Natural killer cell (primary cell): Measurements from ENCODE around the gene LDAH. TPM values are rescaled to one million over a fixed set of nuclear protein-coding genes. Genes with fewer than 3 reads are reported as not detected.

Experiments used
- ATAC-seq, 3 donors: fragments of 150-1000 bp in 2 of 3; fragments of 200-7000 bp in 1 of 3; cut with Tn5 transposase; 1 replicate in 1 of 3; 2 replicates in 2 of 3; pipeline ENCODE4 v1.10.0; 2021; ENCODE audit warnings: mild to moderate bottlenecking in 2 of 3, moderate library complexity in 2 of 3
- DNase-seq, 2 donors: peaks; one replicate each; pipeline versions ENCODE4 v3.0.0 to v3.0.0-alpha.2; 2013 to 2021; ENCODE audit warnings: mixed read lengths in 1 of 2
- H3K27ac ChIP-seq: one replicate; pipeline ENCODE4 v1.5.1; 2013; ENCODE audit warnings: mild to moderate bottlenecking, low read length
- H3K27me3 ChIP-seq: one replicate; pipeline ENCODE4 v1.6.1; 2013; ENCODE audit warnings: low read length; ENCODE audit not compliant: control insufficient read depth, insufficient read depth
- H3K36me3 ChIP-seq: one replicate; pipeline ENCODE4 v1.6.1; 2013; ENCODE audit warnings: low read length; ENCODE audit not compliant: control insufficient read depth, insufficient read depth
- H3K4me1 ChIP-seq: one replicate; pipeline ENCODE4 v1.6.1; 2013; ENCODE audit warnings: low read length; ENCODE audit not compliant: control insufficient read depth, insufficient read depth
- H3K4me3 ChIP-seq: one replicate; pipeline ENCODE4 v1.5.1; 2013; ENCODE audit warnings: low read length
- H3K9me3 ChIP-seq: one replicate; pipeline ENCODE4 v1.6.1; 2013; ENCODE audit warnings: low read length; ENCODE audit not compliant: control insufficient read depth, insufficient read depth
- H3K27ac Mint-ChIP-seq, 2 donors: one replicate each; pipeline ENCODE4 v1.8.0; 2022; ENCODE audit warnings: mild to moderate bottlenecking in 2 of 2, mixed read lengths in 2 of 2, moderate library complexity in 1 of 2
- H3K27me3 Mint-ChIP-seq, 2 donors: one replicate each; pipeline ENCODE4 v1.8.0; 2022; ENCODE audit warnings: low read depth in 2 of 2, mixed read lengths in 2 of 2
- H3K36me3 Mint-ChIP-seq: one replicate; pipeline ENCODE4 v1.8.0; 2022; ENCODE audit warnings: mixed read lengths
- H3K4me1 Mint-ChIP-seq, 2 donors: one replicate each; pipeline ENCODE4 v1.8.0; 2022; ENCODE audit warnings: mixed read lengths in 2 of 2
- H3K4me3 Mint-ChIP-seq: one replicate; pipeline ENCODE4 v1.8.0; 2022; ENCODE audit warnings: mild to moderate bottlenecking, moderate library complexity, mixed read lengths
- H3K9me3 Mint-ChIP-seq, 2 donors: one replicate each; pipeline ENCODE4 v1.8.0; 2022; ENCODE audit warnings: mixed read lengths in 2 of 2
- WGBS: methylation state at CpG from one replicate; pipeline ENCODE4 v1.1.7; 2013; ENCODE audit warnings: missing lambda C conversion rate; ENCODE audit not compliant: insufficient coverage; 5-methylcytosine and 5-hydroxymethylcytosine counted together
- intact Hi-C: fragments of 100-400 bp; cut with micrococcal nuclease; formaldehyde crosslinking; loops from one replicate; pipeline ENCODE4 v1.14.2; 2022
- total RNA-seq, 4 donors: library from RNA; stranded (reverse); fragments of 120-200 nt in 1 of 4; gene quantifications; one replicate each; pipeline versions ENCODE4 v1.2.3 to v1.2.4, GENCODE V29; 2013 to 2022
- TF ChIP-seq, protein P1 (sequence below): fragments of 200-600 bp; IDR thresholded peaks from one replicate; pipeline ENCODE4 v1.8.0; 2022; ENCODE audit warnings: antibody characterized with exemption

The LDAH gene
- total RNA-seq, 3 donors from 2014 or later (not counting 1 experiment from before 2014, with no cell fraction given): 14.5 to 25.6 (median 17.2) TPM

- peaks cover 26% of the 10 kb centered on the region for H3K36me3 ChIP-seq
- peaks cover 9% of the 10 kb centered on the region for H3K36me3 Mint-ChIP-seq
- intact Hi-C loops: no loop called here
- H3K9me3 ChIP-seq: no peaks in the 10 kb centered on the region
- DNase-seq (no peak), ATAC-seq (no peak)
- H3K4me3 Mint-ChIP-seq: no peak overlapping the region
- peaks cover 30 to 42% of the 10 kb centered on the region in 2 donors for H3K4me1 Mint-ChIP-seq
- H3K9me3 Mint-ChIP-seq: no peaks in the 10 kb centered on the region
- H3K27me3 ChIP-seq: no peaks in the 10 kb centered on the region
- no peak overlapping the region for H3K27ac ChIP-seq
- no peak overlapping the region for H3K27ac Mint-ChIP-seq
- no peak overlapping the region for H3K4me3 ChIP-seq
- TF ChIP-seq, protein P1, sequence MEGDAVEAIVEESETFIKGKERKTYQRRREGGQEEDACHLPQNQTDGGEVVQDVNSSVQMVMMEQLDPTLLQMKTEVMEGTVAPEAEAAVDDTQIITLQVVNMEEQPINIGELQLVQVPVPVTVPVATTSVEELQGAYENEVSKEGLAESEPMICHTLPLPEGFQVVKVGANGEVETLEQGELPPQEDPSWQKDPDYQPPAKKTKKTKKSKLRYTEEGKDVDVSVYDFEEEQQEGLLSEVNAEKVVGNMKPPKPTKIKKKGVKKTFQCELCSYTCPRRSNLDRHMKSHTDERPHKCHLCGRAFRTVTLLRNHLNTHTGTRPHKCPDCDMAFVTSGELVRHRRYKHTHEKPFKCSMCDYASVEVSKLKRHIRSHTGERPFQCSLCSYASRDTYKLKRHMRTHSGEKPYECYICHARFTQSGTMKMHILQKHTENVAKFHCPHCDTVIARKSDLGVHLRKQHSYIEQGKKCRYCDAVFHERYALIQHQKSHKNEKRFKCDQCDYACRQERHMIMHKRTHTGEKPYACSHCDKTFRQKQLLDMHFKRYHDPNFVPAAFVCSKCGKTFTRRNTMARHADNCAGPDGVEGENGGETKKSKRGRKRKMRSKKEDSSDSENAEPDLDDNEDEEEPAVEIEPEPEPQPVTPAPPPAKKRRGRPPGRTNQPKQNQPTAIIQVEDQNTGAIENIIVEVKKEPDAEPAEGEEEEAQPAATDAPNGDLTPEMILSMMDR: no peak
- no peaks in the 10 kb centered on the region for H3K27me3 Mint-ChIP-seq
- peaks cover 30% of the 10 kb centered on the region for H3K4me1 ChIP-seq
- 96% methylated on average over 9 of the region's 10 CpGs for WGBS
Measured at GRCh38 chr2:20645761-20646160, 177.1 kb downstream of the LDAH start.

DNA sequence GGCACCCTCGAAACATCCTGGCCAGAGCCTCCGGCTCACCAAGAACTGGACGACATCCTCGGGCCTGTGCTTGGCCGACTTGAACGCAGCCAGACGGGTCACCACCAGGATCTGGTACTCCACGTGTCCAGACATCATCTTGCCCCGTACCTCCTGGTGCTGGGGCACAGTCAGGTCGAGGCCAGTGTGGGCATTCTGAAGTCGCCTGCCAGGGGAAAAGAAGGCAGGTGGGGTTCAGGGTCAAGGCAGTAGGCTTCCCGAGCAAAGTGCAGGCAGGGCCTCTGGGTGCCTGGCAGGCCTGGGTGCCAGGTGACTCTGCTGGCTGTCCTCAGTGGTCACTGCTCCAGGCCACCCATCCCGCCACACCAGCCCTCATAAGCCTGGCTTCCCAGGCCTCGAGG is 177.6 kb downstream of the LDAH start:
- H3K4me3 Mint-ChIP-seq: no peak overlapping the region
- H3K9me3 Mint-ChIP-seq: no peaks in the 10 kb centered on the region
- Histone ChIP-seq H3K27ac (no peak overlapping the region), H3K27me3 (no peaks in the 10 kb centered on the region), H3K36me3 (peaks cover 31% of the 10 kb centered on the region), H3K4me3 (no peak overlapping the region), H3K9me3 (no peaks in the 10 kb centered on the region), H3K4me1 (peaks cover 26% of the 10 kb centered on the region)
- H3K27me3 Mint-ChIP-seq: no peaks in the 10 kb centered on the region
- intact Hi-C loops: no loop called here
- no peak for ATAC-seq
- no peak for DNase-seq
- peaks cover 9% of the 10 kb centered on the region for H3K36me3 Mint-ChIP-seq
- 95% methylated on average over 14 of the region's 14 CpGs for WGBS
- TF ChIP-seq, protein P1: no peak
- H3K27ac Mint-ChIP-seq: no peak overlapping the region
- H3K4me1 Mint-ChIP-seq: peaks cover 27 to 39% of the 10 kb centered on the region in 2 donors

GRCh38 chr2:20643826-20644225 is 179.1 kb downstream of the LDAH start:
- ATAC-seq (no peak), DNase-seq (no peak)
- H3K9me3 Mint-ChIP-seq: no peaks in the 10 kb centered on the region
- intact Hi-C loops: no loop called here
- Histone ChIP-seq H3K4me3 (no peak overlapping the region), H3K36me3 (peaks cover 38% of the 10 kb centered on the region), H3K27ac (no peak overlapping the region), H3K27me3 (no peaks in the 10 kb centered on the region), H3K4me1 (peaks cover 15% of the 10 kb centered on the region), H3K9me3 (no peaks in the 10 kb centered on the region)
- 52% methylated on average over 3 of the region's 3 CpGs for WGBS
- H3K27ac Mint-ChIP-seq: peak overlapping the region in 1 of 2 donors; percentile 30
- H3K4me1 Mint-ChIP-seq: peaks cover 12 to 26% of the 10 kb centered on the region in 2 donors
- no peak overlapping the region for H3K4me3 Mint-ChIP-seq
- no peaks in the 10 kb centered on the region for H3K27me3 Mint-ChIP-seq
- peaks cover 9% of the 10 kb centered on the region for H3K36me3 Mint-ChIP-seq
- TF ChIP-seq, protein P1: no peak

DNA sequence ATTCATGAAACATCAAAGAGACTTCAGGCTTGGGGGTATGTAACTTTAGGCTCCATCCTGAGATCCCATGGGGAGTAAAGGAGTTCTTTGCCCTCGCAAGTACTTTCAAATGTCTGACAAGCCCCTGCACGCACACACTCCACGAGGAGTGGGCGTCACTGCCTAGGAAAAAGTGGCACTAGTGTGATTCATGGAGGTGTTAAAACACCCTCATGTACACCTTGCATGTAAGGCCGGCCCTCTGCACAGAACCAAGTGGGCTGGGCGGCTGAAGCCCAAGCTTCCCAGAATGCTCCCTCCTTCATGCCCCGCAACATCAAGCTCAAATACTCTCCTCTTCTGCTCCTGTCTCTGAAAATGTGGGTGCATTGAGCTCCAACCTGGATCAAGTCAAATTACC is 179.8 kb downstream of the LDAH start:
- H3K4me1 ChIP-seq: peaks cover 11% of the 10 kb centered on the region
- intact Hi-C loops: no loop called here
- no peak overlapping the region for H3K4me3 Mint-ChIP-seq
- ATAC-seq (no peak), DNase-seq (no peak)
- no peaks in the 10 kb centered on the region for H3K9me3 Mint-ChIP-seq
- peaks cover 9% of the 10 kb centered on the region for H3K36me3 Mint-ChIP-seq
- no peaks in the 10 kb centered on the region for H3K9me3 ChIP-seq
- H3K27ac ChIP-seq: no peak overlapping the region
- 99% methylated on average over 7 of the region's 7 CpGs for WGBS
- H3K27ac Mint-ChIP-seq: no peak overlapping the region
- peaks cover 4 to 18% of the 10 kb centered on the region in 2 donors for H3K4me1 Mint-ChIP-seq
- no peaks in the 10 kb centered on the region for H3K27me3 ChIP-seq
- H3K4me3 ChIP-seq: no peak overlapping the region
- TF ChIP-seq, protein P1: no peak
- peaks cover 42% of the 10 kb centered on the region for H3K36me3 ChIP-seq
- no peaks in the 10 kb centered on the region for H3K27me3 Mint-ChIP-seq
